ENCODE measurements around the gene TDRD3. TPM values are rescaled to one million over a fixed set of nuclear protein-coding genes. Genes with fewer than 3 reads are reported as not detected.

TDRD3 gene
- total RNA-seq, 1 donor from 2014 or later: 22.0 TPM

DNA sequence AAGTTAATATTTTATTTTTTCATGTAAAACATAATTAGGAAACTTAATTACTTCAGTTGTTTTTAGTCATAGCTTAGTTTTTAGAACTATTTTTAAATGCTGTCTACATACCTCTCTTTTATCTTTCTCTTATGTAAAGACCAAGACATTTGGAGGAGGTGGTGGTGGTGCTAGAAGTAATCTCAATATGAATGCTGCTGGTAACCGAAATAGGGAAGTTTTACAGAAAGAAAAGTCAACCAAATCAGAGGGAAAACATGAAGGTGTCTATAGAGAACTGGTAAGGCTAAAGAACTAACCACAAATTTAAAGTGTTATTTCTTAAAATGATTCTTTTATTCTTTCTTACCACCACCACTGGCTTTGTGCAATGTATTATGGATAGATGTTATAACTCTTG lies 97.3 kb downstream of the TDRD3 start:
- H3K27me3 Mint-ChIP-seq (ENCODE audit: low read depth): no peaks in the 10 kb centered on the region
- H3K9me3 Mint-ChIP-seq: peaks cover 17% of the 10 kb centered on the region
- intact Hi-C loops (cut with micrococcal nuclease): no loop called here
- H3K4me1 Mint-ChIP-seq (ENCODE audit: low read depth): no peaks in the 10 kb centered on the region
- DNase-seq (ENCODE audit: low spot score): no peak
- H3K4me3 Mint-ChIP-seq (ENCODE audit: low read depth): no peak overlapping the region
- H3K27ac Mint-ChIP-seq: no peak overlapping the region
- peaks cover 50% of the 10 kb centered on the region for H3K36me3 Mint-ChIP-seq (ENCODE audit: low read depth)

GRCh38 chr13:60501236-60501635 lies 104.2 kb downstream of the TDRD3 start:
- Mint-ChIP-seq H3K36me3 (ENCODE audit: low read depth) (peaks cover 49% of the 10 kb centered on the region), H3K9me3 (peaks cover 40% of the 10 kb centered on the region), H3K27me3 (ENCODE audit: low read depth) (no peaks in the 10 kb centered on the region), H3K4me1 (ENCODE audit: low read depth) (no peaks in the 10 kb centered on the region), H3K27ac (no peak overlapping the region), H3K4me3 (ENCODE audit: low read depth) (no peak overlapping the region)
- DNase-seq (ENCODE audit: low spot score): no peak
- intact Hi-C loops (cut with micrococcal nuclease): no loop called here

DNA sequence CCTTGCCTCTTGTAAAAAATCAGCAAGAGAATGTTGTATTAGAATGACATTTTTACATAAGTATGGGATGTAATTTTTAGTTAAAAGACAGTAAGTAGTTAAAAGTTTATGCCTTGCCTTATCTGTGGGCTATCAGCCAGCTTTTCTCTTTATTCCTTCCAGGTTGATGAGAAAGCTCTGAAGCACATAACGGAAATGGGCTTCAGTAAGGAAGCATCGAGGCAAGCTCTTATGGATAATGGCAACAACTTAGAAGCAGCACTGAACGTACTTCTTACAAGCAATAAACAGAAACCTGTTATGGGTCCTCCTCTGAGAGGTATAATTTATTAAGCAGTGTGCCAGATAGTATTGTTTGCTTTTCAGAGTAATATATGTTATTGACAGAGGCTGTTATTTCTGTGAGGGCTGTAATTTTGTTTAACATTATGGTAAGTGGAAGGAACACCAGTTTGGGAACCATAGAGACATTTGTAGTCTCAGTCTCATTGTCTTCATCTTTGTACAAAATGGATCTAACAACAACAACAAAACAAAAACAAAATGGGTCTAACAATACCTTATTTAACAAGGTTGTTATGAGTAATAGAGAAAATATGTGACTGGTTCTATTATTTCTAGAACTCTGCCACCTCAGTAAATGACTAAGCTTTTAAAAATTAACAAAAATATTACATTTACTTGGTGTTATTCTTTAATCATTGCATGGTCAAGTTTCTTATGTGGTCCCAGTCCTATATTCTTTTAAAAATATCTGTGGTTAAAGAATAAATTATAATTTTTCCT lies 112.8 kb downstream of the TDRD3 start:
- Mint-ChIP-seq H3K4me1 (ENCODE audit: low read depth) (no peaks in the 10 kb centered on the region), H3K4me3 (ENCODE audit: low read depth) (no peak overlapping the region), H3K36me3 (ENCODE audit: low read depth) (peaks cover 35% of the 10 kb centered on the region), H3K9me3 (no peaks in the 10 kb centered on the region), H3K27me3 (ENCODE audit: low read depth) (no peaks in the 10 kb centered on the region), H3K27ac (no peak overlapping the region)
- DNase-seq (ENCODE audit: low spot score): no peak
- intact Hi-C loops (cut with micrococcal nuclease): no loop called here

DNA sequence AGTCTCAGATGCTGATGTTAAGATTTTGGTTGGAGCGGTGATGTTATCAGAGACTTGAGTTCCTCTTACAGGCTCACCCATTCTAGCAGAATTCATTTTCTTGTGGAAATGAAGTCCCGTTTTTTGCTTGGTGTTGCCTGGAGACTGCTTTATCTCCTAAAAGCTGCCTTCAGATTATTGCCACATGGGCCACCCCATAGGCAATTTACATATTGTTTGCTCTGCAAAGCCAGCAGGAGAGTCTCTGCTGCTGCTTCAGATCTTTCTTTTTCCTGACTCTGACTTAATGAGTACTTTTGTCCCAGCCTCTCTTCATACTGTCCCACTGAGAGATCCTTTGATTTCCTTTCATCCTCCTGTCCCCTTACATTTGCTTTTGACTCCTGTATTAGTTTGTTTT lies 114.6 kb downstream of the TDRD3 start:
- Mint-ChIP-seq H3K27ac (no peak overlapping the region), H3K4me1 (ENCODE audit: low read depth) (no peaks in the 10 kb centered on the region), H3K36me3 (ENCODE audit: low read depth) (peaks cover 37% of the 10 kb centered on the region), H3K9me3 (no peaks in the 10 kb centered on the region), H3K27me3 (ENCODE audit: low read depth) (no peaks in the 10 kb centered on the region), H3K4me3 (ENCODE audit: low read depth) (no peak overlapping the region)
- no peak for DNase-seq (ENCODE audit: low spot score)
- intact Hi-C loops (cut with micrococcal nuclease): no loop called here

DNA sequence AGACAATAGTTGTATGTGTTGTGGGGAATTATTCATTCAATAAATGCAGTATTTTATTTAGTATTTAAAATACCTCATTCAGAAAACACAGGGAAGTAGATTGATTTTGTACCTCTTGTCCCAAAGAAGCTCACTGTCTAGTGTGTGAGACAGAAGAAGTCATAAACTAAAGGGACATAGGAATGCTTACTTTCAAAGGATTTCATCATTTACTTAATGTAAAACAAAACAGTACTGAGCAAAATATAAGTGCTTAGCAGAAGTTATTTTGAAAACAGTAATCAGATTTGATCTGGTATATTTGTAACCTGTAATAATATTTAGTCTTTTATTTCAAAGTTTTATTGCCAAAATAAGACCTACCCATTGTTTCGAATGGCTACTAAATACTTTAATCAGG lies 117.9 kb downstream of the TDRD3 start:
- no peaks in the 10 kb centered on the region for H3K4me1 Mint-ChIP-seq (ENCODE audit: low read depth)
- intact Hi-C loops (cut with micrococcal nuclease): no loop called here
- DNase-seq (ENCODE audit: low spot score): no peak
- no peak overlapping the region for H3K27ac Mint-ChIP-seq
- peaks cover 34% of the 10 kb centered on the region for H3K36me3 Mint-ChIP-seq (ENCODE audit: low read depth)
- no peaks in the 10 kb centered on the region for H3K9me3 Mint-ChIP-seq
- no peak overlapping the region for H3K4me3 Mint-ChIP-seq (ENCODE audit: low read depth)
- H3K27me3 Mint-ChIP-seq (ENCODE audit: low read depth): no peaks in the 10 kb centered on the region

GRCh38 chr13:60519496-60519895 lies 122.5 kb downstream of the TDRD3 start:
- no peaks in the 10 kb centered on the region for H3K27me3 Mint-ChIP-seq (ENCODE audit: low read depth)
- no peak for DNase-seq (ENCODE audit: low spot score)
- no peaks in the 10 kb centered on the region for H3K4me1 Mint-ChIP-seq (ENCODE audit: low read depth)
- peaks cover 8% of the 10 kb centered on the region for H3K36me3 Mint-ChIP-seq (ENCODE audit: low read depth)
- no peak overlapping the region for H3K27ac Mint-ChIP-seq
- no peaks in the 10 kb centered on the region for H3K9me3 Mint-ChIP-seq
- no peak overlapping the region for H3K4me3 Mint-ChIP-seq (ENCODE audit: low read depth)
- intact Hi-C loops (cut with micrococcal nuclease): no loop called here

DNA sequence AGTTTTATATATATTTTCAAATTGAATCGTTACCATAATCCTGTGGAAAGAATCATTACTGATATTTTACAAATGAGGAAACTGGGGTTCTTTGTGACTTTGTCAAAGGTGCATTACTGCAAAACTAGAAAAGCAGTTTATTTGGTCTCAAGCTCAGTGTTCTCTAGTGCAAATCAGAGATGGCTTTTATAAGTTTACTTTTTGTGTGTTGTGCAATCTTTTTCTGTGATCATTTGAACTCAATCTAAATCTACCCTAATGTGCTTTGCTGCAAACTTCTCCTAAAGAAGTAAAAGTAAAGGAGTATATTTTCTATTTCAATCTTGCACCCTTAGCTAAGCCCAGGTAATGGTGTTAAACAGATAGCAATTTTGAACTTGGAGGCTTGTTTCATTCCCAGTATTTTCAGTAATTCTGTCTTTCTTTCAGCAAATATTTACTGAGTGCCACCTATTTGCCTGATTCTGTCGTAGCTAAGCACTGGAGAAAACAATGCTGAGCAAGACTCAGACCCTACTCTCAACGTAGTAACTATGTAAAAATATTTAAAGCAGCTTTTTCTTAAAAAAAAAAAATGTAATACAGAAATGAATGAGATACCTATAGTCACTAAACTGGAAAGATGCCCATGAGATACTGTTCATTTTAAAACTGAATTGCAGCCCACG lies 124.0 kb downstream of the TDRD3 start:
- Mint-ChIP-seq H3K9me3 (no peaks in the 10 kb centered on the region), H3K4me3 (ENCODE audit: low read depth) (no peak overlapping the region), H3K36me3 (ENCODE audit: low read depth) (peaks cover 4% of the 10 kb centered on the region), H3K4me1 (ENCODE audit: low read depth) (no peaks in the 10 kb centered on the region), H3K27me3 (ENCODE audit: low read depth) (no peaks in the 10 kb centered on the region), H3K27ac (no peak overlapping the region)
- intact Hi-C loops (cut with micrococcal nuclease): no loop called here
- no peak for DNase-seq (ENCODE audit: low spot score)

DNA sequence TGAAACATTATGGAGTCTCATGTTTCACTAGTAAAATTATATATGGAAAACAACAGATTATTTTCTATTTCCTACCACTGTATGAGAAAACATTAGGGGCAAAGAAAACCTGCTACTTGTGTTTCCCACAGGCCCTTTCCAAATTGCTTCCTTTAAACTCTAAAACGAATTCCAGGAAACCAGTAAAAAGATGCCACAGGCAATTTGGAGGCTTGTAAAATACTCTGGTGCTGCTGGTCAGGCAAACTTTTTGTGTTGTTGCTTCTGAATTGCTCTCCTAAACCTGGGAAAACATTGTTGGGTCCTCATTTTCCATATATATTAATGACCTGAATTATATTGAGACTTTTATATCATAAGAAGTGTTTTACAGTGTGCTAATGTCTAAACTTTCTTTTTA lies 141.5 kb downstream of the TDRD3 start:
- H3K4me1 Mint-ChIP-seq (ENCODE audit: low read depth): no peaks in the 10 kb centered on the region
- no peaks in the 10 kb centered on the region for H3K9me3 Mint-ChIP-seq
- H3K27ac Mint-ChIP-seq: no peak overlapping the region
- H3K27me3 Mint-ChIP-seq (ENCODE audit: low read depth): no peaks in the 10 kb centered on the region
- no peak for DNase-seq (ENCODE audit: low spot score)
- intact Hi-C loops (cut with micrococcal nuclease): no loop called here
- no peak overlapping the region for H3K4me3 Mint-ChIP-seq (ENCODE audit: low read depth)
- peaks cover 5% of the 10 kb centered on the region for H3K36me3 Mint-ChIP-seq (ENCODE audit: low read depth)

- no peaks in the 10 kb centered on the region for H3K9me3 Mint-ChIP-seq
- DNase-seq (ENCODE audit: low spot score): no peak
- intact Hi-C loops (cut with micrococcal nuclease): no loop called here
- no peaks in the 10 kb centered on the region for H3K4me1 Mint-ChIP-seq (ENCODE audit: low read depth)
- H3K27me3 Mint-ChIP-seq (ENCODE audit: low read depth): no peaks in the 10 kb centered on the region
- no peak overlapping the region for H3K4me3 Mint-ChIP-seq (ENCODE audit: low read depth)
- H3K36me3 Mint-ChIP-seq (ENCODE audit: low read depth): peaks cover 5% of the 10 kb centered on the region
- no peak overlapping the region for H3K27ac Mint-ChIP-seq
Measured at GRCh38 chr13:60540276-60540675, 143.3 kb downstream of the TDRD3 start.

DNA sequence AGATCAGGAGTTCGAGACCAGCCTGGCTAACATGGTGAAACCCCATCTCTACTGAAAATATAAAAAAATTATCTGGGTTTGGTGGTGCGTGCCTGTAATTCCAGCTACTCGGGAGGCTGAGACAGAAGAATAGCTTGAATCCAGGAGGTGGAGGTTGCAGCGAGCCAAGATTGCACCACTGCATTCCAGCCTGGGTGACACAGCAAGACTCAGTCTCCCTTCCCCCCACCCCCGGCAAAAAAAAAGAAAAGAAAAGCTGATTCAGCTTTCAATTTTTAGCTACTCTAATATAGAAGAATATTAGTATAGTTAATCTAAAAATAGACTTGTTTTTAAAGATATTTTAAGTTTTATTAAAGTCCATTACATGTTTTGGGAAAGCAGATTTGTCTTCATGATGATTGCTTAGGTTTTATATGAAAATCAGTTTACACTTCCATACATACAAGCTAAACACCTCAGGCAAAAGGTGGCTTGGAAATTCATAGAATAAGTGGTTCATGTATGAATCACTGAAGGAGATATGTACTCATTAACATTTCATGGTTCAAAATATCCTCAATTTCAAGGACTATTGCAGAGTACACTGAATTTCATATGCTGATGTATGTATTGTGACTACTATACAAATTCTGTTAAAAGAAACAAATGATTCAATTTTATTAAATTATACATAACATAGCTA lies 165.2 kb downstream of the TDRD3 start:
- H3K27me3 Mint-ChIP-seq (ENCODE audit: low read depth): no peaks in the 10 kb centered on the region
- intact Hi-C loops (cut with micrococcal nuclease): no loop called here
- no peak overlapping the region for H3K4me3 Mint-ChIP-seq (ENCODE audit: low read depth)

GRCh38 chr13:60571571-60571970 lies 174.6 kb downstream of the TDRD3 start:
- Mint-ChIP-seq H3K36me3 (ENCODE audit: low read depth) (peaks cover 9% of the 10 kb centered on the region), H3K4me3 (ENCODE audit: low read depth) (no peak overlapping the region), H3K9me3 (no peaks in the 10 kb centered on the region), H3K4me1 (ENCODE audit: low read depth) (no peaks in the 10 kb centered on the region), H3K27me3 (ENCODE audit: low read depth) (no peaks in the 10 kb centered on the region), H3K27ac (no peak overlapping the region)
- intact Hi-C loops (cut with micrococcal nuclease): no loop called here
- no peak for DNase-seq (ENCODE audit: low spot score)

More for the DNA sequence above, 165.2 kb downstream of the TDRD3 start:
- Mint-ChIP-seq H3K36me3 (ENCODE audit: low read depth) (no peaks in the 10 kb centered on the region), H3K27ac (no peak overlapping the region), H3K4me1 (ENCODE audit: low read depth) (no peaks in the 10 kb centered on the region), H3K9me3 (no peaks in the 10 kb centered on the region)
- no peak for DNase-seq (ENCODE audit: low spot score)

DNA sequence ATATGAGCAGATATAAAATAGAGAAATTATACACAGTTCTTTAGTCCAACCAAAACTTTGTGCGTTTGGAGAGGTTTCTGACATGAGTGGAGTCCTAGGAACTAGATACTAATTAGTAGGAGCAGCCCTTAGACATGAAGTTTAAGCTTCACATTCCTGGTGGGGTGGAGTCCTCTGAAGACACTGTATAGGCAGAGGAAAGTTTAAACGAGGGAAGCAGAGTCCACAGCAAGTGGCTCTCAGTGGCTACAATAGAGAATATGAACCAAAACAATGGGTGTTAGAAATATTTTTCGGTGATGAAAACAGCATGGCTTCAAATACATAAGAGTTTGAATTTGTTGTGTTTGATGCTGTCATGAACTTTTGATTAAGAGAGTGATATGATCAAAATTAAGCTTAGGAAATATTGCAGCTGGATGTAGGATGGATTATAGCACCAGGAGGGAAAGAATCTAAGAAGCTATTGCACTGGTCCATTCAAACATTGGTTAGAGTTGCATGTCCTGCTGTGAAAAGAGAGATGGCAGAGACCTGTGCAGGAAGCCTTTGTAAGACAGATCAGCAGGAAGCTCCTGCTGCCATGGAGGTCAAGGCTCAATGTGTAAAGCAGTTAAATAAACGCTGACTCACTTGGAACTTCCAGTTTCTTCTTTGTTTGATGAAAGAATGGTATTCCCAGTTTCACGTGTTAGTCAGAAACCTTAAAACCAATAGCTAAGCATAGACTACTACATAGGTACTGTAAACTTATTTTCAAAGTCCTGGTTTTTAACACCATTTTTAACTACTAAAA lies 175.2 kb downstream of the TDRD3 start:
- DNase-seq (ENCODE audit: low spot score): no peak
- Mint-ChIP-seq H3K4me1 (ENCODE audit: low read depth) (no peaks in the 10 kb centered on the region), H3K27me3 (ENCODE audit: low read depth) (no peaks in the 10 kb centered on the region), H3K27ac (no peak overlapping the region), H3K4me3 (ENCODE audit: low read depth) (no peak overlapping the region), H3K36me3 (ENCODE audit: low read depth) (peaks cover 9% of the 10 kb centered on the region), H3K9me3 (no peaks in the 10 kb centered on the region)
- intact Hi-C loops (cut with micrococcal nuclease): no loop called here
